SH-SY5Y (cell line): ENCODE measurements around the gene FNIP1.

Experiments used
- GATA2 ChIP-seq: IDR thresholded peaks from 2 replicates; pipeline ENCODE4 v1.6.1; 2011; ENCODE audit warnings: mild to moderate bottlenecking, low read depth, low read length
- GATA3 ChIP-seq: IDR thresholded peaks from 2 replicates; pipeline ENCODE4 v1.6.1; 2011; ENCODE audit warnings: low read depth, mild to moderate bottlenecking, low read length, moderate library complexity

- no peak for TF ChIP-seq GATA2
- no peak for TF ChIP-seq GATA3
Measured at GRCh38 chr5:131792896-131793295, 3.9 kb downstream of the FNIP1 start.
